ENCODE measurements around the gene LSG1.

Gene LSG1

GRCh38 chr3:194661946-194662345, 10.0 kb downstream of the LSG1 start:
- H3K27me3 ChIP-seq (ENCODE audit: control insufficient read depth in 5 of 5, insufficient read depth in 4 of 5, low read length in 5 of 5): no peaks in the 10 kb centered on the region
- peaks cover 0 to 20% (median 0%) of the 10 kb centered on the region in 5 donors for H3K4me1 ChIP-seq (ENCODE audit: control insufficient read depth in 5 of 5, insufficient read depth in 5 of 5, low read length in 5 of 5)
- H3K9me3 ChIP-seq (ENCODE audit: control insufficient read depth in 5 of 5, low read length in 5 of 5): no peaks in the 10 kb centered on the region
- no peak overlapping the region for H3K4me3 ChIP-seq (ENCODE audit: low read depth in 1 of 5, low read length in 5 of 5)
- H3K36me3 ChIP-seq (ENCODE audit: control insufficient read depth in 5 of 5, insufficient read depth in 5 of 5, low read length in 5 of 5): peaks cover 34 to 84% (median 54%) of the 10 kb centered on the region in 5 donors
- H3K27ac ChIP-seq (ENCODE audit: low read depth, low read length): no peak overlapping the region
- no peak overlapping the region for H3K9ac ChIP-seq (ENCODE audit: low read length in 5 of 5)

GRCh38 chr3:194661374-194661773, 10.6 kb downstream of the LSG1 start:
- Histone ChIP-seq H3K9me3 (ENCODE audit: control insufficient read depth in 5 of 5, low read length in 5 of 5) (no peaks in the 10 kb centered on the region), H3K9ac (ENCODE audit: low read length in 5 of 5) (no peak overlapping the region), H3K27me3 (ENCODE audit: control insufficient read depth in 5 of 5, insufficient read depth in 4 of 5, low read length in 5 of 5) (no peaks in the 10 kb centered on the region), H3K36me3 (ENCODE audit: control insufficient read depth in 5 of 5, insufficient read depth in 5 of 5, low read length in 5 of 5) (peaks cover 33 to 80% (median 52%) of the 10 kb centered on the region in 5 donors), H3K27ac (ENCODE audit: low read depth, low read length) (no peak overlapping the region), H3K4me3 (ENCODE audit: low read depth in 1 of 5, low read length in 5 of 5) (no peak overlapping the region), H3K4me1 (ENCODE audit: control insufficient read depth in 5 of 5, insufficient read depth in 5 of 5, low read length in 5 of 5) (peaks cover 0 to 20% (median 0%) of the 10 kb centered on the region in 5 donors)

GRCh38 chr3:194659778-194660177, 12.2 kb downstream of the LSG1 start:
- Histone ChIP-seq H3K9ac (ENCODE audit: low read length in 5 of 5) (no peak overlapping the region), H3K4me3 (ENCODE audit: low read depth in 1 of 5, low read length in 5 of 5) (no peak overlapping the region), H3K9me3 (ENCODE audit: control insufficient read depth in 5 of 5, low read length in 5 of 5) (no peaks in the 10 kb centered on the region), H3K27ac (ENCODE audit: low read depth, low read length) (peak overlapping the region; percentile 3), H3K4me1 (ENCODE audit: control insufficient read depth in 5 of 5, insufficient read depth in 5 of 5, low read length in 5 of 5) (peaks cover 0 to 20% (median 0%) of the 10 kb centered on the region in 5 donors), H3K27me3 (ENCODE audit: control insufficient read depth in 5 of 5, insufficient read depth in 4 of 5, low read length in 5 of 5) (no peaks in the 10 kb centered on the region), H3K36me3 (ENCODE audit: control insufficient read depth in 5 of 5, insufficient read depth in 5 of 5, low read length in 5 of 5) (peaks cover 25 to 69% (median 44%) of the 10 kb centered on the region in 5 donors)

GRCh38 chr3:194658477-194659242, 13.3 kb downstream of the LSG1 start:
- no peaks in the 10 kb centered on the region for H3K9me3 ChIP-seq (ENCODE audit: control insufficient read depth in 5 of 5, low read length in 5 of 5)
- peaks cover 32 to 65% (median 46%) of the 10 kb centered on the region in 5 donors for H3K36me3 ChIP-seq (ENCODE audit: control insufficient read depth in 5 of 5, insufficient read depth in 5 of 5, low read length in 5 of 5)
- H3K9ac ChIP-seq (ENCODE audit: low read length in 5 of 5): no peak overlapping the region
- peaks cover 0 to 20% (median 0%) of the 10 kb centered on the region in 5 donors for H3K4me1 ChIP-seq (ENCODE audit: control insufficient read depth in 5 of 5, insufficient read depth in 5 of 5, low read length in 5 of 5)
- H3K4me3 ChIP-seq (ENCODE audit: low read depth in 1 of 5, low read length in 5 of 5): no peak overlapping the region
- no peaks in the 10 kb centered on the region for H3K27me3 ChIP-seq (ENCODE audit: control insufficient read depth in 5 of 5, insufficient read depth in 4 of 5, low read length in 5 of 5)
- H3K27ac ChIP-seq (ENCODE audit: low read depth, low read length): no peak overlapping the region

- peaks cover 32 to 69% (median 50%) of the 10 kb centered on the region in 5 donors for H3K36me3 ChIP-seq (ENCODE audit: control insufficient read depth in 5 of 5, insufficient read depth in 5 of 5, low read length in 5 of 5)
- no peak overlapping the region for H3K9ac ChIP-seq (ENCODE audit: low read length in 5 of 5)
- H3K9me3 ChIP-seq (ENCODE audit: control insufficient read depth in 5 of 5, low read length in 5 of 5): no peaks in the 10 kb centered on the region
- H3K4me1 ChIP-seq (ENCODE audit: control insufficient read depth in 5 of 5, insufficient read depth in 5 of 5, low read length in 5 of 5): peaks cover 0 to 20% (median 0%) of the 10 kb centered on the region in 5 donors
- no peaks in the 10 kb centered on the region for H3K27me3 ChIP-seq (ENCODE audit: control insufficient read depth in 5 of 5, insufficient read depth in 4 of 5, low read length in 5 of 5)
- no peak overlapping the region for H3K4me3 ChIP-seq (ENCODE audit: low read depth in 1 of 5, low read length in 5 of 5)
- no peak overlapping the region for H3K27ac ChIP-seq (ENCODE audit: low read depth, low read length)
Measured at GRCh38 chr3:194657439-194657838, 14.6 kb downstream of the LSG1 start.

GRCh38 chr3:194654443-194654842, 17.5 kb downstream of the LSG1 start:
- H3K27ac ChIP-seq (ENCODE audit: low read depth, low read length): no peak overlapping the region
- H3K9me3 ChIP-seq (ENCODE audit: control insufficient read depth in 5 of 5, low read length in 5 of 5): no peaks in the 10 kb centered on the region
- no peak overlapping the region for H3K4me3 ChIP-seq (ENCODE audit: low read depth in 1 of 5, low read length in 5 of 5)
- peaks cover 0 to 4% (median 0%) of the 10 kb centered on the region in 5 donors for H3K4me1 ChIP-seq (ENCODE audit: control insufficient read depth in 5 of 5, insufficient read depth in 5 of 5, low read length in 5 of 5)
- no peak overlapping the region for H3K9ac ChIP-seq (ENCODE audit: low read length in 5 of 5)
- H3K27me3 ChIP-seq (ENCODE audit: control insufficient read depth in 5 of 5, insufficient read depth in 4 of 5, low read length in 5 of 5): no peaks in the 10 kb centered on the region
- H3K36me3 ChIP-seq (ENCODE audit: control insufficient read depth in 5 of 5, insufficient read depth in 5 of 5, low read length in 5 of 5): peaks cover 40 to 75% (median 61%) of the 10 kb centered on the region in 5 donors

GRCh38 chr3:194647747-194648146, 24.2 kb downstream of the LSG1 start:
- Histone ChIP-seq H3K27me3 (ENCODE audit: control insufficient read depth in 5 of 5, insufficient read depth in 4 of 5, low read length in 5 of 5) (no peaks in the 10 kb centered on the region), H3K27ac (ENCODE audit: low read depth, low read length) (no peak overlapping the region), H3K36me3 (ENCODE audit: control insufficient read depth in 5 of 5, insufficient read depth in 5 of 5, low read length in 5 of 5) (peaks cover 42 to 88% (median 69%) of the 10 kb centered on the region in 5 donors), H3K9me3 (ENCODE audit: control insufficient read depth in 5 of 5, low read length in 5 of 5) (no peaks in the 10 kb centered on the region), H3K4me3 (ENCODE audit: low read depth in 1 of 5, low read length in 5 of 5) (no peak overlapping the region), H3K9ac (ENCODE audit: low read length in 5 of 5) (no peak overlapping the region), H3K4me1 (ENCODE audit: control insufficient read depth in 5 of 5, insufficient read depth in 5 of 5, low read length in 5 of 5) (peaks cover 0 to 3% (median 0%) of the 10 kb centered on the region in 5 donors)

GRCh38 chr3:194642769-194643168, 29.2 kb downstream of the LSG1 start:
- H3K4me3 ChIP-seq (ENCODE audit: low read depth in 1 of 5, low read length in 5 of 5): no peak overlapping the region

GRCh38 chr3:194640829-194641228, 31.2 kb downstream of the LSG1 start:
- no peak overlapping the region for H3K9ac ChIP-seq (ENCODE audit: low read length in 5 of 5)
- no peaks in the 10 kb centered on the region for H3K9me3 ChIP-seq (ENCODE audit: control insufficient read depth in 5 of 5, low read length in 5 of 5)
- no peak overlapping the region for H3K4me3 ChIP-seq (ENCODE audit: low read depth in 1 of 5, low read length in 5 of 5)
- no peaks in the 10 kb centered on the region for H3K27me3 ChIP-seq (ENCODE audit: control insufficient read depth in 5 of 5, insufficient read depth in 4 of 5, low read length in 5 of 5)
- H3K36me3 ChIP-seq (ENCODE audit: control insufficient read depth in 5 of 5, insufficient read depth in 5 of 5, low read length in 5 of 5): peaks cover 23 to 48% (median 40%) of the 10 kb centered on the region in 5 donors
- peak overlapping the region; percentile 45 for H3K27ac ChIP-seq (ENCODE audit: low read depth, low read length)
- H3K4me1 ChIP-seq (ENCODE audit: control insufficient read depth in 5 of 5, insufficient read depth in 5 of 5, low read length in 5 of 5): peaks cover 0 to 14% (median 4%) of the 10 kb centered on the region in 5 donors

More at GRCh38 chr3:194642769-194643168, 29.2 kb downstream of the LSG1 start:
- H3K4me1 ChIP-seq (ENCODE audit: control insufficient read depth in 5 of 5, insufficient read depth in 5 of 5, low read length in 5 of 5): peaks cover 0 to 14% (median 4%) of the 10 kb centered on the region in 5 donors
- H3K27ac ChIP-seq (ENCODE audit: low read depth, low read length): no peak overlapping the region
- peaks cover 25 to 64% (median 47%) of the 10 kb centered on the region in 5 donors for H3K36me3 ChIP-seq (ENCODE audit: control insufficient read depth in 5 of 5, insufficient read depth in 5 of 5, low read length in 5 of 5)
- H3K27me3 ChIP-seq (ENCODE audit: control insufficient read depth in 5 of 5, insufficient read depth in 4 of 5, low read length in 5 of 5): no peaks in the 10 kb centered on the region
- no peaks in the 10 kb centered on the region for H3K9me3 ChIP-seq (ENCODE audit: control insufficient read depth in 5 of 5, low read length in 5 of 5)
- H3K9ac ChIP-seq (ENCODE audit: low read length in 5 of 5): peak overlapping the region in 1 of 5 donors; percentile 8

GRCh38 chr3:194638991-194639605, 32.9 kb downstream of the LSG1 start:
- Histone ChIP-seq H3K9ac (ENCODE audit: low read length in 5 of 5) (no peak overlapping the region), H3K27ac (ENCODE audit: low read depth, low read length) (no peak overlapping the region), H3K4me3 (ENCODE audit: low read depth in 1 of 5, low read length in 5 of 5) (no peak overlapping the region), H3K27me3 (ENCODE audit: control insufficient read depth in 5 of 5, insufficient read depth in 4 of 5, low read length in 5 of 5) (no peaks in the 10 kb centered on the region), H3K36me3 (ENCODE audit: control insufficient read depth in 5 of 5, insufficient read depth in 5 of 5, low read length in 5 of 5) (peaks cover 13 to 34% (median 26%) of the 10 kb centered on the region in 5 donors), H3K4me1 (ENCODE audit: control insufficient read depth in 5 of 5, insufficient read depth in 5 of 5, low read length in 5 of 5) (peaks cover 0 to 14% (median 4%) of the 10 kb centered on the region in 5 donors), H3K9me3 (ENCODE audit: control insufficient read depth in 5 of 5, low read length in 5 of 5) (no peaks in the 10 kb centered on the region)

Data from subcutaneous abdominal adipose tissue (tissue), 5 donors.